H4 (cell line): ENCODE measurements around the gene JPH3. TPM values are rescaled to one million over a fixed set of nuclear protein-coding genes. Genes with fewer than 3 reads are reported as not detected.
"Not testable (repeated sequence)": the region's sequence is repeated elsewhere in the genome, so short reads cannot be mapped to it uniquely, and the experiment has no call there.

ENCODE experiments used
- DNase-seq: peaks from one replicate; pipeline ENCODE4 v3.0.0-alpha.2; 2015; ENCODE audit warnings: low spot score
- total RNA-seq: library from RNA; depleted of rRNA; stranded (reverse); fragments of >200 nt; shearing (Covaris generic); gene quantifications from 2 replicates; pipeline ENCODE4 v1.2.3, GENCODE V29; 2014

JPH3 gene
- total RNA-seq, 1 experiment from 2014 or later: 3.3 TPM

- peak; percentile 46 for DNase-seq
Measured at GRCh38 chr16:87575027-87575804, 27.1 kb upstream of the JPH3 start.

- no peak for DNase-seq
Measured at GRCh38 chr16:87576171-87576570, 26.1 kb upstream of the JPH3 start.

GRCh38 chr16:87578142-87578930 is 24.0 kb upstream of the JPH3 start:
- not testable (repeated sequence) for DNase-seq

DNA sequence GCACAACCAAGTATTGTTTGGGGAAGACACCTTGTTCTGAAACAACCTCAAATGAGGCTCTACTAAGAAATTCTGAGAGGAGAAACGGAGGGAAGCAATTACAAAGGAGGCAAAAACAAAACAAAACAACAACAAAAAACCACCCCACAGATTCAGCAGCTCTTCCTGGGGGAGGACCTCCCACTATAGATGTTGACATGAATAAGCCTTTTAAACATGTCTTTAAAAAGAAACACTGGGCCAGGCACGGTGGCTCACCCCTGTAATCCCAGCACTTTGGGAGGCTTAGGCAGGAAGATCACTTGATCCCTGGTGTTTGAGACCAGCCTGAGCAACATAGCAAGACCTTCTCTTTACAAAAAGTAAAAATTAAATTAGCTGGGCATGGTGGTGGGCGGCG is 22.6 kb upstream of the JPH3 start:
- no peak for DNase-seq

GRCh38 chr16:87580855-87581261 is 21.4 kb upstream of the JPH3 start:
- peak; percentile 89 for DNase-seq

DNA sequence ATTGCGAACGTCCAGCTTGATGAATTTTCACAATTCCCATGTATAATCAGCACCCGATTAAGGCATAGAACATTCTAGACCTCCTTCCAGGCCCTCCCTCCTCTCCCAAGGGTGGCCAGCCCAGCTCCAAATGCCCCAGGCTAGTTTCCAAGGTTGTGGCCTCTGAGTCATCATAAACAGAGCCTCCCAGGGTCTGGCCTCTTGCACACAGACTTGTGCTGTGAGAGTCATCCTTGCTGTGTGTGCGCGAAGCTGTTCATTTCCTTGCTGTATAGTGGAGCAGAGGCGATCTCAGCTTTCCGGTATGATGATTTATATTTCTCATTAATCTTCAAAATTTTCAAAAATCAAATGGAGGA is 20.5 kb upstream of the JPH3 start:
- peak; percentile 97 for DNase-seq

GRCh38 chr16:87582216-87582965 is 19.9 kb upstream of the JPH3 start:
- DNase-seq: peak; percentile 71

DNA sequence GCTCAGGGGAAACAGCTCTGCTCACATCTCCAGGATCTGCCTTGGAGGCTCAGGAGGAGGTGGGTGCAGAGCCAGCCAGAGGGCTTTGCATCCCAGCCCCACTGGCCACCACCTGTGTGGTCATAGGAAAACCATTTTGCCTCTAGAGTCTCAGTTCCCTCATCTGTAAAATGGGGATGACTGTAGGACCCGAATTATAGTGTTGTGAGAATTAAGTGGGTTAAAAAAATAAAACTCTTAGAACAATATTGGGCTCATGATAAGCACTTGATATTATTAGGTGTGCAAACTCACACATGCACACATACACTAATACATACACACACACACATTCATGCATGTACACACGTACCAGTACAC is 19.4 kb upstream of the JPH3 start:
- DNase-seq: no peak

DNA sequence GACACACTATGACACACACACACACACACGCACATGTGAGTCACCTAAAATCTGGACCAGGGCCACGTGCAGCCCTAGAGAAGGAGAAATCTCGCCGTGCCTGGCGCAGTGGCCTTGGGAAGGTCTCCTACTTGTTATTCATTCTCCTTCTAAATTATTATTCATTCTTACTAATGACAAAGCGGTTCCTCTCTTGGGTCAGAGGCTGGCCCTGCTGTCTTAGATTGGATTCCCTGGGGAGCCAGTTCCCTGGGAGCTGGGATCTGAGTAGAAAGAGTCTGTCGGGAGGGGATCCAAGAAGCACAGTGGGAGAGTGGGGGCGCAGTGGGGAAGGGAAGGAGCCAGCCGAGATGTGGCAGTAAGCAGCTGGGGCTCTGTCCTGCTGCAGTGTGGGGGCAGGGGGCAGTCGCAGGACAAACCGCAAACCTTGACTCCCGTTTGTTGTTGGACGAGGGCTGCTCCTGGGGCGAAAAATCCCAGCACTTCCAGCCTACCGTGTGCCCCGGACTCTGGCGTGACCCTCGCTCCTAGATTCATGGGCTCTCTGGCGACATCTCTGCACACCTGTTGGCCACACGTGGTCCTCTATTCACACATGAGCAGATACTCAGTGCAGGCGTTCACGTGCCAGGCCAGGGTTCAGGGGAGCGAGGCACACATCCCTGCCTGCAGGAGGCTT is 18.7 kb upstream of the JPH3 start:
- no peak for DNase-seq

DNA sequence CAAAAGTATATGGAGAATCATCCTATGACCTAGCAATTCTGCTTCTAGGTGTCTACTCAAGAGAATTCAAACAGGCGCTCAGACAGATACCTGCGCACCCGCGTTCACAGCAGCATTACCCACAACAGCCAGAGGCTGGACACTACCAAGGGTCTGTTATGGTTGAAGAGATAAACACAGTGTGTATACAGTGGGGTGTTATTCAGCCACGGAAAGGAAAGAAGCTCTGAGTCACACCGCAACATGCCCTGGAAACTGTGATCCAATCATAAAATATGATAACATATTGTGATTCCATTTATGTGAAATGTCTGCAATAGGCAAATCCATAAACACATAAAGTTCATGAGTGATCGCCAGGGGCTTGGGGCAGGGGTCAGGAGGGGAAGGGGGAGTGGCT is 18.0 kb upstream of the JPH3 start:
- DNase-seq: no peak

DNA sequence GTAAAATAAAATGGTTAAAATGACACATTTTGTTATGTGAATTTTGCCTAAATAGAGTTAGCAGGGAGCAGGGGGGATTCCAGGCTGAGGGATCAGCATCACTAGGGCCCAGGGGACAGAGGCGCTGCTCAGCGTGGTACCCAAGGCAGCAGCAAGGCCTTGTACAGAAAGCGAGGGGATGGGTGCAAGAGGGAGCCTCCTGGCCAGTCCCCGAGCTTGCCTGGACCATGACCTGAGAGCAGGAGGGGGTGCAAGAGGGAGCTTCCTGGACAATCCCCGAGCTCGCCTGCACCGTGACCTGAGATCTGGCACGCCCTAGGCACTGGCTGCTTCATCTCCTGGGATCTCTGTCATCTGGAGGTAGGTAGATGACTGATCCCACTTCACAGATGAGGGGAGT is 17.3 kb upstream of the JPH3 start:
- DNase-seq: no peak

- DNase-seq: no peak
Measured at GRCh38 chr16:87585442-87586200, 16.7 kb upstream of the JPH3 start.

DNA sequence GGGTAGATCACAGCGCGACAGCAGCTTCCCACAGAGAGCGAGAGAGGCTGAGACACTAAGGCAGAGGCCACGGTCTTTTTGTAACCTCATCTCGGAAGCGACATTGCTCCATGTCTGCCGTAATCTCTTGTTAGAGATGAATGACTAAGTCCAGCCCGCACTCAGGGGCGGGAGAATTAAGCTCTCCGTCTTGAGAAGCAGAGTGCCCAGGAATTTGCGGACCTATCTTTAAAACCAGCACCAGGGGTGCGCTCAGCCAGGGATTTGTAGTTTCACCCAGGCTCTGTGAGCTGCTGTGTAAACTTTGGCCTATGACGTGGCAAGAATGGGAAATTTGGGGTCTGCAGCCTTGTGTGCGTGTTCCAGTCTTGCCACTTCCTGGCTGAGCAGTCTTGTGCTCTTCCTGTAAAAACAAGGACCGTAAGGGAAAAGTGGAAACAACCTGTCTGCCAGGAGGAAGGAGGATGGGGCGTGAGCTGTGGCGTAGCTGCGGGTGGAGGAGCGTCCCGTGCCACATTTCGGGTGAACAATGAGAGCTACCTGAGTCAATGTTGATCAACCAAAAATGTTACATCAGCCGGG is 16.0 kb upstream of the JPH3 start:
- no peak for DNase-seq

DNA sequence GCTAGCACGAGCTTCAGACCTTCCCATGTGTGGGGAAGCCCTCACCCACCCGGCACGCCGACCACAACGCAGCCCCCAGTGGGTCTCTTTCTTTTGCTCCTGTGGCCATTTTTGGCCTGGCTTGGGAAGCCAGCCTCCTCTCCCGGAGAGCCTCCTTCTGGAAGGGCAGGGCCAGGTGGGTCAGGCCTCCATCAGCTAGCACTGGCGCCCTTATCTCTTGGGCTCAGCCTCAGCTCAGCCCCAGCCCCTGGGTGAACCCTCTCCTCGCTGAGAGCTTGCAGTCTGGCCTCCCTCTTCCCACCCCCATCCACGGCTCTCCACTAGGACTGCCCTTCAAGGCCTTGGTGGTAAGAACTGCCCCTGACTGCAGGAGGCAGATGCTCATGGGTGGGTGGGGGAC is 14.7 kb upstream of the JPH3 start:
- no peak for DNase-seq

GRCh38 chr16:87592018-87592712 is 10.1 kb upstream of the JPH3 start:
- no peak for DNase-seq

DNA sequence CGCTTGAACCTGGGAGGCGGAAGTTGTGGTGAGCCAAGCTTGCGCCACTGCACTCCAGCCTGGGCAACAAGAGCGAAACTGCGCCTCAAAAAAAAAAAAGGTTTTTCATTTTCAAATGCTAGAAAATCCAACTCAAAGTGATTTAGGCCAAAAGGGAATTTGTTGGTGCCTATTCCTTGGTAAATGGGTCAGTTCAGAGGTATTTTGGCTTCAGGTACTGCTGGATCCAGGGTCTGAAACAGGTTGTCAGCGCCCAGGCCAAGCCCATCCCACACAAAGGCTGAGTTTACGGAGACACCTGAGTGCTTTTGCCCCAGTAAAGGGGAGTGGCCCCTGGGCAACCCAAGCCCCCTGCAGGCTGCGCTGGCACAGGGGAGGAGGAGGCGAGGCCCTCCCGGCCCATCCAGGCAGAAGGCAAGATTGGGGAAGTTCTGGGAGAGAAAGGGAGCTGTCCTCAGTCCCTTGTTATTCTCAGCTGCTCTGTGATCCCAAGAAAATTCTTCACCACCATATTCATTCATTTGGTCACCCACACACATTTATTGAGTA is 8.5 kb upstream of the JPH3 start:
- no peak for DNase-seq

DNA sequence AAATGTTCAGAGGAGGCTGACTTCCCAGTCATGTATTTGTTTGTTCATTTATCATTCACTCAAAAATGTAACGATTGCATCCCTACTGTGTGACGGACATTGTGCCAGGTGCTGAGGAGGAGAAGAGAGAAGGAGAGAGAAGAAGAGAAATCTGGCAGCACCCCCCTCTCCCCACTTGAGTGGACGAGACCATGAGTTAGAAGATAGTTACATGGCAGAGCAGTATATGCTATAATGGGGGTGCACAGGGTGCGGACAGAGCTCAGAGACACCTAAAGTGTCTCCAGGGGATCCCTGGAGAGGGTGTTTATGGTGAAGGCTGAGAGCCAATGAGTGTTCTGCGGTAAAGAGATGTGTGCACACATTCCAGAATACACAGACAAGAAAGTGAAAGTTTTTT is 6.6 kb upstream of the JPH3 start:
- DNase-seq: no peak

GRCh38 chr16:87597324-87597830 is 4.9 kb upstream of the JPH3 start:
- DNase-seq: no peak

GRCh38 chr16:87598431-87598830 is 3.9 kb upstream of the JPH3 start:
- DNase-seq: peak; percentile 35

DNA sequence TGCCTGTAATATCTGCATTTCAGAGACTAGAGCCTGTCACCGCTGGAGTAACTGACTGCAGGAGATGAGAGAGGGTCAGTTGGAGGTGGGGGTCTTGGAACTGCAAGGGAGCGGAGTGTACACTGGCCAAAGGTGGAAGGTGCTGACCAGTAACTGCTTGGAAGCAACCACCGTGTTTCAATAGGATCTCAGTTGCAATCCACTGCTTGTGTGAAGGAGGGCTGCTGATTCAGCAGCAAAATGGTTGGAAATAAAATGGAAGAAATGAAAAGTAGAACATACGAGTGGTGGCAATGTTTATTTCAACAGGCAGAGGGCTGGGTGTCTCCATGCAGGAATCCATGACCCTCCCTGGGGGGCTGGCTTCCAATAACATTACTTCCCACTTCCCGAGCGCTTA is 2.1 kb upstream of the JPH3 start:
- no peak for DNase-seq
